RPMI7951 (cell line): ENCODE measurements around the gene UBE2D4. TPM values are rescaled to one million over a fixed set of nuclear protein-coding genes. Genes with fewer than 3 reads are reported as not detected.

Experiments
- total RNA-seq: library from RNA; depleted of rRNA; stranded (reverse); fragments of >200 nt; shearing (Covaris generic); gene quantifications from 2 replicates; pipeline ENCODE4 v1.2.3, GENCODE V29; 2014; rRNA removed

Gene UBE2D4
- total RNA-seq, 1 experiment from 2014 or later = 24.6 TPM

Other genes with a start within 250 kb of the UBE2D4 start
- 228 and 245 TPM in 2 replicates for gene COA1, start 196.9 kb upstream of the UBE2D4 start, total RNA-seq
- 65.5 and 84.7 TPM in 2 replicates for gene BLVRA, start 167.8 kb upstream of the UBE2D4 start, total RNA-seq
- 190 and 247 TPM in 2 replicates for gene MRPS24, start 56.9 kb upstream of the UBE2D4 start, total RNA-seq
- 29.4 and 32.8 TPM in 2 replicates for gene URGCP, start 19.8 kb upstream of the UBE2D4 start, total RNA-seq
- gene SPDYE1, start 71.5 kb downstream of the UBE2D4 start, total RNA-seq = not detected in 2 replicates
- 123 and 148 TPM in 2 replicates for gene DBNL, start 118.3 kb downstream of the UBE2D4 start, total RNA-seq
- gene PGAM2, start 139.1 kb downstream of the UBE2D4 start, total RNA-seq = 0.36 and 0.78 TPM in 2 replicates
- gene POLM, start 156.1 kb downstream of the UBE2D4 start, total RNA-seq = 13.1 and 35.0 TPM in 2 replicates
- gene AEBP1, start 177.9 kb downstream of the UBE2D4 start, total RNA-seq = 73.7 and 79.7 TPM in 2 replicates
- 193 and 210 TPM in 2 replicates for gene POLD2, start 197.1 kb downstream of the UBE2D4 start, total RNA-seq
- gene MYL7, start 214.9 kb downstream of the UBE2D4 start, total RNA-seq = not detected in 2 replicates